Measurements from ENCODE around the gene PLCXD1. TPM values are rescaled to one million over a fixed set of nuclear protein-coding genes. Genes with fewer than 3 reads are reported as not detected.
"Not testable (repeated sequence)": the region's sequence is repeated elsewhere in the genome, so short reads cannot be mapped to it uniquely, and the experiment has no call there.

Gene PLCXD1
- total and polyA plus RNA-seq, 12 donors, result 1.2 to 14.5 (median 6.5) TPM

- H3K27ac ChIP-seq, result no peak overlapping the region
- no peaks in the 10 kb centered on the region for H3K36me3 ChIP-seq (replicated peaks in 1 of 2)
- no peak for DNase-seq
- H3K27me3 ChIP-seq, result no peaks in the 10 kb centered on the region
- 62 to 75% (median 73%) methylated on average over 20 to 21 of the region's 21 CpGs for WGBS, 4 donors
- H3K9me3 ChIP-seq (replicated peaks in 1 of 3), result no peaks in the 10 kb centered on the region
- intact Hi-C loops (cut with DNase I), result no loop called here
- TF ChIP-seq CTCF (IDR thresholded peaks at IDR 0.05) (no peak), POLR2A (IDR thresholded peaks at IDR 0.05) (no peak)
- peaks cover 0 to 7% of the 10 kb centered on the region in 2 donors for H3K4me1 ChIP-seq (replicated peaks in 1 of 2)
- H3K4me3 ChIP-seq, result no peak overlapping the region
Measured at GRCh38 chrX:259692-260355, 21.4 kb upstream of the PLCXD1 start.

- Histone ChIP-seq H3K4me3 (no peak overlapping the region), H3K27me3 (no peaks in the 10 kb centered on the region), H3K36me3 (replicated peaks in 1 of 2) (no peaks in the 10 kb centered on the region), H3K4me1 (replicated peaks in 1 of 2) (peaks cover 0 to 7% of the 10 kb centered on the region in 2 donors), H3K27ac (peak overlapping the region in 1 of 5 donors; percentile 10), H3K9me3 (replicated peaks in 1 of 3) (no peaks in the 10 kb centered on the region)
- peak in 2 of 7 donors; percentile 36 to 38 for DNase-seq
- TF ChIP-seq CTCF (IDR thresholded peaks at IDR 0.05) (no peak), POLR2A (IDR thresholded peaks at IDR 0.05) (no peak)
- intact Hi-C loops (cut with DNase I), result no loop called here
- 24 to 43% (median 33%) methylated on average over 18 to 32 of the region's 32 CpGs for WGBS, 4 donors
Measured at GRCh38 chrX:261167-261918, 19.8 kb upstream of the PLCXD1 start.

GRCh38 chrX:261919-262352 lies 19.2 kb upstream of the PLCXD1 start:
- Histone ChIP-seq H3K27me3 (no peaks in the 10 kb centered on the region), H3K9me3 (replicated peaks in 1 of 3) (no peaks in the 10 kb centered on the region), H3K27ac (peak overlapping the region in 1 of 5 donors; percentile 10), H3K4me3 (no peak overlapping the region), H3K36me3 (replicated peaks in 1 of 2) (no peaks in the 10 kb centered on the region), H3K4me1 (replicated peaks in 1 of 2) (peaks cover 0 to 7% of the 10 kb centered on the region in 2 donors)
- 69 to 78% (median 77%) methylated on average over 12 of the region's 12 CpGs for WGBS, 4 donors
- intact Hi-C loops (cut with DNase I), result no loop called here
- DNase-seq, result no peak
- no peak for TF ChIP-seq POLR2A (IDR thresholded peaks at IDR 0.05)
- no peak for TF ChIP-seq CTCF (IDR thresholded peaks at IDR 0.05)

- H3K36me3 ChIP-seq (replicated peaks in 1 of 2), result no peaks in the 10 kb centered on the region
- H3K27ac ChIP-seq, result no peak overlapping the region
- DNase-seq, result no peak
- H3K4me1 ChIP-seq (replicated peaks in 1 of 2), result peaks cover 0 to 7% of the 10 kb centered on the region in 2 donors
- 75 to 79% (median 78%) methylated on average over 13 of the region's 13 CpGs for WGBS, 4 donors
- H3K9me3 ChIP-seq (replicated peaks in 1 of 3), result no peaks in the 10 kb centered on the region
- TF ChIP-seq CTCF (IDR thresholded peaks at IDR 0.05), result no peak
- H3K4me3 ChIP-seq, result no peak overlapping the region
- intact Hi-C loops (cut with DNase I), result no loop called here
- no peaks in the 10 kb centered on the region for H3K27me3 ChIP-seq
Measured at GRCh38 chrX:262381-262909, 18.7 kb upstream of the PLCXD1 start.

GRCh38 chrX:264006-264405 lies 17.2 kb upstream of the PLCXD1 start:
- H3K4me3 ChIP-seq; H3K36me3 ChIP-seq (replicated peaks in 1 of 2); H3K27ac ChIP-seq; H3K4me1 ChIP-seq (replicated peaks in 1 of 2); H3K27me3 ChIP-seq; intact Hi-C loops (cut with DNase I); H3K9me3 ChIP-seq (replicated peaks in 1 of 3): not testable (repeated sequence)
- WGBS, 4 donors, result 77 to 90% (median 86%) methylated on average over 16 of the region's 16 CpGs
- peak in 1 of 7 donors; percentile 23 for DNase-seq
